OCI-LY3 (cell line): ENCODE results near the gene ACTRT2.

Experiments
- H2AFZ ChIP-seq: fragments of 200-600, 300-600 bp; shearing (Covaris generic); 2 replicates; pipeline ENCODE4 v1.6.0; 2014; ENCODE audit warnings: antibody characterized with exemption, low read depth, low read length
- H3K27ac ChIP-seq: fragments of 200-600, 300-600 bp; sonication (generic); 2 replicates; pipeline ENCODE4 v1.5.1; 2014; ENCODE audit warnings: mild to moderate bottlenecking, low read length, moderate library complexity, mixed read lengths
- H3K27me3 ChIP-seq: fragments of 200-600, 300-600 bp; sonication (generic); 2 replicates; pipeline ENCODE4 v1.6.1; 2014; ENCODE audit warnings: low read depth, low read length, mixed read lengths
- H3K36me3 ChIP-seq: fragments of 200-600, 300-600 bp; sonication (generic); replicated peaks from 2 replicates; pipeline ENCODE3; 2014; ENCODE audit warnings: low read depth, low read length, mixed read lengths
- H3K4me1 ChIP-seq: fragments of 300-600, 200-600 bp; sonication (generic); 2 replicates; pipeline ENCODE4 v1.6.1; 2014; ENCODE audit warnings: low read length, mixed read lengths
- H3K4me2 ChIP-seq: fragments of 200-600, 300-600 bp; sonication (generic); 2 replicates; pipeline ENCODE4 v1.6.1; 2014; ENCODE audit warnings: low read length, mixed read lengths
- H3K4me3 ChIP-seq: fragments of 300-600, 200-600 bp; sonication (generic); 2 replicates; pipeline ENCODE4 v1.5.1; 2014; ENCODE audit warnings: antibody characterized with exemption, mild to moderate bottlenecking, low read length, moderate library complexity
- H3K79me2 ChIP-seq: fragments of 300-600, 200-600 bp; shearing (Covaris generic); 2 replicates; pipeline ENCODE4 v1.6.1; 2014; ENCODE audit warnings: mild to moderate bottlenecking, low read length, mixed read lengths
- H3K9ac ChIP-seq: fragments of 300-600, 200-600 bp; shearing (Covaris generic); 2 replicates; pipeline ENCODE4 v1.6.0; 2014; ENCODE audit warnings: mild to moderate bottlenecking, low read length, moderate library complexity
- H3K9me3 ChIP-seq: fragments of 200-600, 300-600 bp; shearing (Covaris generic); 2 replicates; pipeline ENCODE4 v1.6.1; 2014; ENCODE audit warnings: low read length, mixed read lengths; ENCODE audit not compliant: insufficient read depth
- H4K20me1 ChIP-seq: fragments of 200-600, 300-600 bp; sonication (generic); 2 replicates; pipeline ENCODE4 v1.6.1; 2016; ENCODE audit warnings: low read length, mixed read lengths; ENCODE audit not compliant: insufficient read depth
- CTCF ChIP-seq: fragments of 200-600, 300-600 bp; sonication (generic); IDR thresholded peaks from 2 replicates; pipeline ENCODE4 v1.5.1; 2014; ENCODE audit warnings: antibody characterized with exemption, low read length, low read depth
- EZH2phosphoT487 ChIP-seq: fragments of 200-600 bp; shearing (Covaris generic); IDR thresholded peaks from 2 replicates; pipeline ENCODE4 v1.6.1; 2018; ENCODE audit warnings: antibody characterized with exemption, mixed run types, low read depth

Gene ACTRT2

GRCh38 chr1:3070644-3071564 is 49.6 kb downstream of the ACTRT2 start:
- Histone ChIP-seq H3K79me2 (no peaks in the 10 kb centered on the region), H4K20me1 (no peaks in the 10 kb centered on the region), H3K9me3 (no peaks in the 10 kb centered on the region), H3K9ac (no peak overlapping the region), H3K4me2 (no peak overlapping the region), H3K4me1 (no peaks in the 10 kb centered on the region), H3K4me3 (no peak overlapping the region), H3K36me3 (no peaks in the 10 kb centered on the region), H3K27ac (no peak overlapping the region), H2AFZ (no peak overlapping the region), H3K27me3 (no peaks in the 10 kb centered on the region)
- TF ChIP-seq CTCF (no peak), EZH2phosphoT487 (no peak)

GRCh38 chr1:3071565-3072390 is 50.5 kb downstream of the ACTRT2 start:
- Histone ChIP-seq H3K27me3 (no peaks in the 10 kb centered on the region), H3K4me3 (no peak overlapping the region), H3K4me1 (no peaks in the 10 kb centered on the region), H2AFZ (no peak overlapping the region), H3K9me3 (no peaks in the 10 kb centered on the region), H3K36me3 (no peaks in the 10 kb centered on the region), H3K79me2 (no peaks in the 10 kb centered on the region), H3K4me2 (no peak overlapping the region), H4K20me1 (no peaks in the 10 kb centered on the region), H3K27ac (no peak overlapping the region), H3K9ac (no peak overlapping the region)
- TF ChIP-seq CTCF (no peak), EZH2phosphoT487 (no peak)
